Colonic mucosa (tissue), 4 donors: ENCODE measurements around the gene ARHGAP28. TPM values are rescaled to one million over a fixed set of nuclear protein-coding genes. Genes with fewer than 3 reads are reported as not detected.

ENCODE experiments used
- DNase-seq: peaks from one replicate; pipeline ENCODE4 v3.0.0-alpha.2; 2020
- H3K27ac ChIP-seq: fragments of 200-600 bp; one replicate; pipeline ENCODE4 v1.8.0; 2021
- H3K27me3 ChIP-seq: fragments of 200-600 bp; one replicate; pipeline ENCODE4 v1.8.0; 2021
- H3K36me3 ChIP-seq: fragments of 200-600 bp; one replicate; pipeline ENCODE4 v1.8.0; 2021
- H3K4me1 ChIP-seq: fragments of 200-600 bp; one replicate; pipeline ENCODE4 v1.8.0; 2021; ENCODE audit warnings: mild to moderate bottlenecking
- H3K4me3 ChIP-seq: fragments of 200-600 bp; one replicate; pipeline ENCODE4 v1.8.0; 2021
- H3K9ac ChIP-seq, 2 donors: one replicate each; pipeline ENCODE4 v1.7.0; 2013; ENCODE audit warnings: control low read depth in 2 of 2, low read depth in 2 of 2, low read length in 2 of 2
- H3K9me3 ChIP-seq: fragments of 200-600 bp; one replicate; pipeline ENCODE4 v1.8.0; 2021
- CTCF ChIP-seq: fragments of 200-600 bp; IDR thresholded peaks from one replicate; pipeline ENCODE4 v1.8.0; 2022; ENCODE audit warnings: antibody characterized with exemption, mild to moderate bottlenecking
- intact Hi-C: fragments of 100-400 bp; cut with DNase I; formaldehyde crosslinking; loops from one replicate; pipeline ENCODE4 v1.14.1; 2022
- total RNA-seq, 2 donors: library from RNA; stranded (reverse); fragmentation: NEBNext Ultra II Directional in 1 of 2; extraction: Animal tissue kit (Norgen Biotek cat#: 25700) in 1 of 2; gene quantifications; one replicate each; pipeline ENCODE4 v1.2.1, GENCODE V29; 2021
- donor health status: healthy.
- donor health status: DM: no; HTN: no; CAD: no.
- donor health status: DM: no; HTN: no; CAD: no.

ARHGAP28 gene
- total RNA-seq, 2 donors from 2014 or later: 1.9 to 2.9 TPM

GRCh38 chr18:6741786-6742185 lies 12.3 kb downstream of the ARHGAP28 start:
- H3K27me3 ChIP-seq: no peaks in the 10 kb centered on the region
- H3K36me3 ChIP-seq: no peaks in the 10 kb centered on the region
- no peak for DNase-seq
- no peak overlapping the region for H3K4me3 ChIP-seq
- H3K27ac ChIP-seq: peak overlapping the region; percentile 14
- H3K4me1 ChIP-seq: no peaks in the 10 kb centered on the region
- H3K9ac ChIP-seq: no peak overlapping the region
- H3K9me3 ChIP-seq: no peaks in the 10 kb centered on the region
- intact Hi-C loops: no loop called here
- no peak for TF ChIP-seq CTCF

GRCh38 chr18:6743999-6744398 lies 14.5 kb downstream of the ARHGAP28 start:
- Histone ChIP-seq H3K9ac (no peak overlapping the region), H3K36me3 (no peaks in the 10 kb centered on the region), H3K4me1 (no peaks in the 10 kb centered on the region), H3K27ac (no peak overlapping the region), H3K27me3 (no peaks in the 10 kb centered on the region), H3K4me3 (no peak overlapping the region), H3K9me3 (no peaks in the 10 kb centered on the region)
- no peak for TF ChIP-seq CTCF
- no peak for DNase-seq
- intact Hi-C loops: no loop called here

GRCh38 chr18:6744816-6745455 lies 15.4 kb downstream of the ARHGAP28 start:
- Histone ChIP-seq H3K4me3 (no peak overlapping the region), H3K9ac (no peak overlapping the region), H3K4me1 (no peaks in the 10 kb centered on the region), H3K9me3 (no peaks in the 10 kb centered on the region), H3K36me3 (no peaks in the 10 kb centered on the region), H3K27me3 (no peaks in the 10 kb centered on the region), H3K27ac (no peak overlapping the region)
- DNase-seq: no peak
- TF ChIP-seq CTCF: no peak
- intact Hi-C loops: no loop called here

GRCh38 chr18:6745504-6746031 lies 16.1 kb downstream of the ARHGAP28 start:
- TF ChIP-seq CTCF: no peak
- intact Hi-C loops: no loop called here
- H3K27me3 ChIP-seq: no peaks in the 10 kb centered on the region
- H3K9ac ChIP-seq: no peak overlapping the region
- H3K27ac ChIP-seq: no peak overlapping the region
- H3K4me1 ChIP-seq: no peaks in the 10 kb centered on the region
- H3K9me3 ChIP-seq: no peaks in the 10 kb centered on the region
- H3K4me3 ChIP-seq: no peak overlapping the region
- no peak for DNase-seq
- H3K36me3 ChIP-seq: no peaks in the 10 kb centered on the region

- no peak overlapping the region for H3K27ac ChIP-seq
- no peaks in the 10 kb centered on the region for H3K4me1 ChIP-seq
- H3K9me3 ChIP-seq: no peaks in the 10 kb centered on the region
- no peak overlapping the region for H3K4me3 ChIP-seq
- no peak overlapping the region for H3K9ac ChIP-seq
- intact Hi-C loops: no loop called here
- no peak for DNase-seq
- no peak for TF ChIP-seq CTCF
- H3K36me3 ChIP-seq: no peaks in the 10 kb centered on the region
- H3K27me3 ChIP-seq: no peaks in the 10 kb centered on the region
Observed at GRCh38 chr18:6746386-6746960, 17.0 kb downstream of the ARHGAP28 start.
